Kidney epithelial cell (primary cell): ENCODE results near the gene KIF5C. TPM values are rescaled to one million over a fixed set of nuclear protein-coding genes. Genes with fewer than 3 reads are reported as not detected.

ENCODE experiments used
- DNase-seq: peaks from one replicate; pipeline ENCODE4 v3.0.0-alpha.2; 2010; ENCODE audit warnings: low read depth
- H3K27me3 ChIP-seq: 2 replicates; pipeline ENCODE4 v1.6.0; 2011; ENCODE audit warnings: low read length; ENCODE audit not compliant: control insufficient read depth, insufficient read depth
- H3K36me3 ChIP-seq: 2 replicates; pipeline ENCODE4 v1.5.1; 2011; ENCODE audit warnings: low read length; ENCODE audit not compliant: control insufficient read depth, insufficient read depth
- H3K4me3 ChIP-seq: 2 replicates; pipeline ENCODE4 v1.5.1; 2011; ENCODE audit warnings: low read depth, mild to moderate bottlenecking, control low read depth, low read length
- CTCF ChIP-seq: IDR thresholded peaks from 2 replicates; pipeline ENCODE4 v1.5.1; 2011; ENCODE audit warnings: mild to moderate bottlenecking, moderate library complexity, low read length, control low read depth, inconsistent platforms; ENCODE audit not compliant: insufficient read depth, poor library complexity, severe bottlenecking
- total RNA-seq: library from RNA; depleted of rRNA; stranded (reverse); fragments of >200 nt; gene quantifications from 2 replicates; pipeline ENCODE4 v1.2.3, GENCODE V29; 2015

The KIF5C gene
- total RNA-seq, 1 donor from 2014 or later = 8.7 TPM

- no peaks in the 10 kb centered on the region for H3K27me3 ChIP-seq
Observed at GRCh38 chr2:148996805-148997204, 121.8 kb downstream of the KIF5C start.

GRCh38 chr2:148998165-148998830 is 123.3 kb downstream of the KIF5C start:
- no peak for TF ChIP-seq CTCF
- no peak for DNase-seq
- H3K36me3 ChIP-seq = no peaks in the 10 kb centered on the region
- no peaks in the 10 kb centered on the region for H3K27me3 ChIP-seq
- no peak overlapping the region for H3K4me3 ChIP-seq

More at GRCh38 chr2:148996805-148997204, 121.8 kb downstream of the KIF5C start:
- Histone ChIP-seq H3K36me3 (no peaks in the 10 kb centered on the region), H3K4me3 (no peak overlapping the region)
- DNase-seq = no peak
- TF ChIP-seq CTCF = no peak

- no peak for TF ChIP-seq CTCF
- no peak for DNase-seq
Observed at GRCh38 chr2:148998831-148999200, 123.8 kb downstream of the KIF5C start.

GRCh38 chr2:148999451-148999921 is 124.5 kb downstream of the KIF5C start:
- DNase-seq = no peak

More at GRCh38 chr2:148998831-148999200, 123.8 kb downstream of the KIF5C start:
- no peaks in the 10 kb centered on the region for H3K27me3 ChIP-seq
- no peaks in the 10 kb centered on the region for H3K36me3 ChIP-seq
- no peak overlapping the region for H3K4me3 ChIP-seq

GRCh38 chr2:149000158-149000938 is 125.3 kb downstream of the KIF5C start:
- H3K4me3 ChIP-seq = no peak overlapping the region
- no peaks in the 10 kb centered on the region for H3K27me3 ChIP-seq
- no peak for DNase-seq
- H3K36me3 ChIP-seq = no peaks in the 10 kb centered on the region
- no peak for TF ChIP-seq CTCF

More at GRCh38 chr2:148999451-148999921, 124.5 kb downstream of the KIF5C start:
- H3K36me3 ChIP-seq = no peaks in the 10 kb centered on the region
- H3K27me3 ChIP-seq = no peaks in the 10 kb centered on the region
- TF ChIP-seq CTCF = no peak
- H3K4me3 ChIP-seq = no peak overlapping the region
